Psoas muscle (tissue), 8 donors: Measurements from ENCODE around the gene BCAN. TPM values are rescaled to one million over a fixed set of nuclear protein-coding genes. Genes with fewer than 3 reads are reported as not detected.

Experiments used
- ATAC-seq, 4 donors: fragments of 200-7000 bp; cut with Tn5 transposase; one replicate each; pipeline ENCODE4 v1.9.1; 2020; ENCODE audit warnings: moderate library complexity in 3 of 4, mild to moderate bottlenecking in 2 of 4
- DNase-seq, 2 donors: peaks; one replicate each; pipeline ENCODE4 v3.0.0-alpha.2; 2020
- H3K27ac ChIP-seq: fragments of 200-600 bp; one replicate; pipeline ENCODE4 v1.8.0; 2022
- H3K27me3 ChIP-seq, 3 donors: fragments of 200-600 bp in 1 of 3; one replicate each; pipeline versions ENCODE4 v1.6.1 to v1.8.0; 2013 to 2022; ENCODE audit warnings: low read length in 2 of 3, mild to moderate bottlenecking in 2 of 3, moderate library complexity in 1 of 3; ENCODE audit not compliant: insufficient read depth in 3 of 3
- H3K36me3 ChIP-seq, 2 donors: fragments of 200-600 bp in 1 of 2; one replicate each; pipeline versions ENCODE4 v1.6.1 to v1.8.0; 2013 to 2022; ENCODE audit warnings: low read depth in 1 of 2, mild to moderate bottlenecking in 1 of 2, moderate library complexity in 1 of 2; ENCODE audit not compliant: insufficient read depth in 1 of 2
- H3K4me1 ChIP-seq: fragments of 200-600 bp; one replicate; pipeline ENCODE4 v1.8.0; 2022
- H3K4me3 ChIP-seq: fragments of 200-600 bp; one replicate; pipeline ENCODE4 v1.8.0; 2022; ENCODE audit warnings: mild to moderate bottlenecking
- H3K9me3 ChIP-seq: fragments of 200-600 bp; one replicate; pipeline ENCODE4 v1.8.0; 2022
- CTCF ChIP-seq: fragments of 200-600 bp; IDR thresholded peaks from one replicate; pipeline ENCODE4 v1.8.0; 2022; ENCODE audit warnings: antibody characterized with exemption
- WGBS, 3 donors: extraction: QIAGEN DNeasy Blood & Tissue Kit; methylation state at CpG; one replicate each; pipeline versions ENCODE4 v1.1.6 to v1.1.7; 2013; 5-methylcytosine and 5-hydroxymethylcytosine counted together
- intact Hi-C, 2 donors: fragments of 100-400 bp; cut with DNase I; formaldehyde crosslinking; loops; one replicate each; pipeline versions ENCODE4 v1.11.0 to v1.14.2; 2022
- polyA plus RNA-seq, 3 donors: library from polyadenylated mRNA; stranded (reverse); fragments of 200-250 nt; gene quantifications; one replicate each; pipeline ENCODE4 v1.2.3, GENCODE V29; 2013
- total RNA-seq, 4 donors: library from RNA; stranded (reverse); fragmentation: NEBNext Ultra II Directional in 2 of 4; extraction: Animal tissue kit (Norgen Biotek cat#: 25700) in 2 of 4; gene quantifications; one replicate each; pipeline versions ENCODE4 v1.2.1 to v1.2.4, GENCODE V29; 2021 to 2023
- donor health status: healthy with polysubstance abuse.
- donor health status: DM: no; HTN: no; CAD: no; lungs with moderate emphysema.
- donor health status: Bipolar disorder and iron deficiency.
- donor health status: healthy.
- donor health status: DM: yes; HTN: yes; CAD: no.
- donor health status: DM: no; HTN: no; CAD: no.
- donor health status: DM: no; HTN: no; CAD: no.
- donor health status: DM: yes; HTN: yes; CAD: no.

The BCAN gene
- total and polyA plus RNA-seq, 7 donors: 0.06 to 0.36 (median 0.18) TPM; not detected in 3

GRCh38 chr1:156612666-156613065 is 29.3 kb upstream of the BCAN start:
- no peaks in the 10 kb centered on the region for H3K4me1 ChIP-seq
- H3K9me3 ChIP-seq: no peaks in the 10 kb centered on the region
- intact Hi-C loops: loop anchor here in 1 of 2 donors (5.0 kb wide), 1 partner anchor 35 kb away; the partner anchor contains the start of gene TTC24
- ATAC-seq (no peak), DNase-seq (no peak)
- peaks cover 0 to 11% (median 1%) of the 10 kb centered on the region in 3 donors for H3K27me3 ChIP-seq
- TF ChIP-seq CTCF: no peak
- H3K4me3 ChIP-seq: no peak overlapping the region
- no peaks in the 10 kb centered on the region for H3K36me3 ChIP-seq
- H3K27ac ChIP-seq: no peak overlapping the region
- WGBS, 3 donors: 57 to 59% (median 59%) methylated on average over 3 of the region's 3 CpGs

- peaks cover 0 to 32% (median 6%) of the 10 kb centered on the region in 3 donors for H3K27me3 ChIP-seq
- no peak for TF ChIP-seq CTCF
- intact Hi-C loops: no loop called here
- H3K36me3 ChIP-seq: no peaks in the 10 kb centered on the region
- H3K27ac ChIP-seq: peak overlapping the region; percentile 11
- DNase-seq (no peak), ATAC-seq (peak in 1 of 4 donors; percentile 10)
- no peak overlapping the region for H3K4me3 ChIP-seq
- no peaks in the 10 kb centered on the region for H3K9me3 ChIP-seq
- WGBS, 3 donors: 31 to 41% (median 39%) methylated on average over 4 of the region's 4 CpGs
- H3K4me1 ChIP-seq: no peaks in the 10 kb centered on the region
These were observed 26.0 kb upstream of the BCAN start for GRCh38 chr1:156615946-156616345.

- H3K9me3 ChIP-seq: no peaks in the 10 kb centered on the region
- peak overlapping the region; percentile 23 for H3K27ac ChIP-seq
- no peaks in the 10 kb centered on the region for H3K4me1 ChIP-seq
- no peak overlapping the region for H3K4me3 ChIP-seq
- H3K27me3 ChIP-seq: peaks cover 0 to 35% (median 6%) of the 10 kb centered on the region in 3 donors
- WGBS, 3 donors: 14 to 15% (median 14%) methylated on average over 5 of the region's 5 CpGs
- DNase-seq (no peak), ATAC-seq (peak in 2 of 4 donors; percentile 32 to 43)
- TF ChIP-seq CTCF: no peak
- no peaks in the 10 kb centered on the region for H3K36me3 ChIP-seq
- intact Hi-C loops: no loop called here
These were observed 25.5 kb upstream of the BCAN start for GRCh38 chr1:156616463-156616862.

- no peak for DNase-seq
These were observed 22.9 kb upstream of the BCAN start, which contains the start of gene HAPLN2 for GRCh38 chr1:156618853-156619581. TSS of gene HAPLN2 (plus strand) at chr1:156619415. CDS start at chr1:156623491, 4,076 bp downstream.

More at GRCh38 chr1:156618853-156619581, 22.9 kb upstream of the BCAN start, which contains the start of gene HAPLN2:
- H3K4me3 ChIP-seq: no peak within 1 kb of the TSS
- ATAC-seq: peak in 1 of 4 donors; percentile 21
- no peaks in the 10 kb centered on the region for H3K9me3 ChIP-seq
- H3K27ac ChIP-seq: no peak within 1 kb of the TSS
- WGBS, 3 donors: 6 to 8% (median 8%) methylated on average over 7 of the region's 7 CpGs
- peaks cover 0 to 50% (median 11%) of the 10 kb centered on the region in 3 donors for H3K27me3 ChIP-seq
- peak; percentile 13 for TF ChIP-seq CTCF
- no peaks in the 10 kb centered on the region for H3K36me3 ChIP-seq
- H3K4me1 ChIP-seq: peaks cover 3% of the 10 kb centered on the region
- intact Hi-C loops: no loop called here
